ENCODE data around the gene LSMEM2.
A peak's percentile ranks its signal among the peaks of the same experiment; 100 is the strongest.

Gene LSMEM2

DNA sequence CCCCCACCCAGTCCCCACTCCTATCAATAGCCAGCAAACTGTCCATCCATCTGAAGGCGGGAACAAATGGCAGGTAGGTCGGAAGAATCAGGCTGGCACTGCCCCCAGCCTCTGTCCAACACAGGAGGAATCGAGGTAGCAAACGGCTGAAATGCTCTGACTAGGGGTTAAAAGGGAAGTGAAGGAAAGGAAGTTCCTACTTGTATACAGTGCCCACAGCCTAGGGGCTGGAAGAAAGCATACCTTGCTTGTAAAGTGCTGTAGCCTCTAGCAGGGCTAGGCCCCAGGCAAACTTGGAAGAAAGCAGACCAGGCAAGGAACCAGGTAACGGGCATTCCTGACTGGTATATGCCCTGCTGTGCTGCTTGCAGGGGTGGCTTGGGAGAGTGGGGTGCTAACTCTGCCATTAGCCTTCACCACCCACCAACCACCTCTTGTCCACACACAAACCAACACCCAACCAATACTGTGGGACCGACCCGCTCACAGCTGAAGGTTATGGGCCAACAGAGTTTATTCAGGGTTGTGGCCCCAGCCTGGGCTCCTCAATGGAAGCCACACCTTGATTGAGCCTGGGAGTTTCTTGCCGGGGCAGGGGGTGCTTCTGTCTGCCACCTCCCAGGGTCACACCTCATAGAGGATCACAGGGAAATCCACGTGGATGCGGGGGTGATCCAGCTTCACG lies 46.8 kb downstream of the LSMEM2 start:
- no peaks in the 10 kb centered on the region for H3K9me2 ChIP-seq (replicated peaks; ENCODE audit: insufficient read depth, low read length)
- no peak overlapping the region for H3K9ac ChIP-seq (ENCODE audit: low read length)
- peaks cover 12% of the 10 kb centered on the region for H3F3A ChIP-seq (ENCODE audit: insufficient read depth)
- no peak overlapping the region for H3K4me3 ChIP-seq (ENCODE audit: insufficient read depth, low read length, poor library complexity, severe bottlenecking)
- no peak overlapping the region for H3K4me2 ChIP-seq (ENCODE audit: low read depth, low read length, poor library complexity, severe bottlenecking)
- H3K36me3 ChIP-seq (ENCODE audit: low read length), result peaks cover 1% of the 10 kb centered on the region; the same call in 1 of the 2 replicates
- no peak overlapping the region for H2AFZ ChIP-seq (ENCODE audit: low read depth, low read length, severe bottlenecking)
- no peak overlapping the region for H3K27ac ChIP-seq (ENCODE audit: low read depth, low read length)
- no peak for TF ChIP-seq EZH2phosphoT487 (conservative IDR thresholded peaks at IDR 0.05; ENCODE audit: low read length)
- TF ChIP-seq, protein P1, sequence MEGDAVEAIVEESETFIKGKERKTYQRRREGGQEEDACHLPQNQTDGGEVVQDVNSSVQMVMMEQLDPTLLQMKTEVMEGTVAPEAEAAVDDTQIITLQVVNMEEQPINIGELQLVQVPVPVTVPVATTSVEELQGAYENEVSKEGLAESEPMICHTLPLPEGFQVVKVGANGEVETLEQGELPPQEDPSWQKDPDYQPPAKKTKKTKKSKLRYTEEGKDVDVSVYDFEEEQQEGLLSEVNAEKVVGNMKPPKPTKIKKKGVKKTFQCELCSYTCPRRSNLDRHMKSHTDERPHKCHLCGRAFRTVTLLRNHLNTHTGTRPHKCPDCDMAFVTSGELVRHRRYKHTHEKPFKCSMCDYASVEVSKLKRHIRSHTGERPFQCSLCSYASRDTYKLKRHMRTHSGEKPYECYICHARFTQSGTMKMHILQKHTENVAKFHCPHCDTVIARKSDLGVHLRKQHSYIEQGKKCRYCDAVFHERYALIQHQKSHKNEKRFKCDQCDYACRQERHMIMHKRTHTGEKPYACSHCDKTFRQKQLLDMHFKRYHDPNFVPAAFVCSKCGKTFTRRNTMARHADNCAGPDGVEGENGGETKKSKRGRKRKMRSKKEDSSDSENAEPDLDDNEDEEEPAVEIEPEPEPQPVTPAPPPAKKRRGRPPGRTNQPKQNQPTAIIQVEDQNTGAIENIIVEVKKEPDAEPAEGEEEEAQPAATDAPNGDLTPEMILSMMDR (IDR thresholded peaks at IDR 0.05; ENCODE audit: insufficient read depth, low read length, poor library complexity, severe bottlenecking), result no peak
- H4K20me1 ChIP-seq (ENCODE audit: low read depth, low read length), result no peaks in the 10 kb centered on the region
- no peaks in the 10 kb centered on the region for H3K27me3 ChIP-seq (ENCODE audit: low read length)
- H3K9me3 ChIP-seq (ENCODE audit: insufficient read depth, low read length), result no peaks in the 10 kb centered on the region
- peaks cover 13% of the 10 kb centered on the region for H3K79me2 ChIP-seq (ENCODE audit: insufficient read depth, low read length)

GRCh38 chr3:50326182-50326541 lies 47.3 kb downstream of the LSMEM2 start:
- H3K27ac ChIP-seq (ENCODE audit: low read depth, low read length), result no peak overlapping the region
- no peak overlapping the region for H3K9ac ChIP-seq (ENCODE audit: low read length)
- H4K20me1 ChIP-seq (ENCODE audit: low read depth, low read length), result no peaks in the 10 kb centered on the region
- H3K4me2 ChIP-seq (ENCODE audit: low read depth, low read length, poor library complexity, severe bottlenecking), result no peak overlapping the region
- no peaks in the 10 kb centered on the region for H3K27me3 ChIP-seq (ENCODE audit: low read length)
- TF ChIP-seq, protein P1 (IDR thresholded peaks at IDR 0.05; ENCODE audit: insufficient read depth, low read length, poor library complexity, severe bottlenecking), result no peak
- TF ChIP-seq EZH2phosphoT487 (conservative IDR thresholded peaks at IDR 0.05; ENCODE audit: low read length), result no peak
- peaks cover 6% of the 10 kb centered on the region; the same call in 1 of the 2 replicates for H3K36me3 ChIP-seq (ENCODE audit: low read length)
- H3F3A ChIP-seq (ENCODE audit: insufficient read depth), result peaks cover 12% of the 10 kb centered on the region
- peaks cover 13% of the 10 kb centered on the region for H3K79me2 ChIP-seq (ENCODE audit: insufficient read depth, low read length)
- H3K4me3 ChIP-seq (ENCODE audit: insufficient read depth, low read length, poor library complexity, severe bottlenecking), result no peak overlapping the region
- no peak overlapping the region for H2AFZ ChIP-seq (ENCODE audit: low read depth, low read length, severe bottlenecking)
- no peaks in the 10 kb centered on the region for H3K9me3 ChIP-seq (ENCODE audit: insufficient read depth, low read length)
- no peaks in the 10 kb centered on the region for H3K9me2 ChIP-seq (replicated peaks; ENCODE audit: insufficient read depth, low read length)

DNA sequence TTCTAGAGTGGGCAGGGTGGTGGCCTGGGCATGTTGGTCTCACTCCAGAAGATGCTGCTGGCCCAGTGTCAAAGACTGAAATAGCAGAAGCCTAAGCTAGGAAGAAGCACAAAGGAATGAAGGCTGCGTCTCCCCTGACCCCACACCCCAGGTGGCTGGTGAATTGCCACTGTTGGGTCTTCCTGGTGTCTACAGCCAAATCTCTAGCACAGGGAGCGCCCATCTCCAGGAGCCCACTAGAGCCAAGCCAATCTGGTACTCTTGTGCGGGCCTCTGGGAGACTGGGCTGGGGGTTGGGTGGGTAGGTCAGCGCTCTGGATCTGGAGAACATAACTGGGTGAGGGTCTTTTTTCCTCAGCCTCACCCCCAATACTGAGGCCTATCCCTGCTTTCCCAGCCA lies 48.2 kb downstream of the LSMEM2 start:
- Histone ChIP-seq H3K79me2 (ENCODE audit: insufficient read depth, low read length) (peaks cover 13% of the 10 kb centered on the region), H3K4me3 (ENCODE audit: insufficient read depth, low read length, poor library complexity, severe bottlenecking) (peak overlapping the region; percentile 86), H2AFZ (ENCODE audit: low read depth, low read length, severe bottlenecking) (no peak overlapping the region), H3K4me2 (ENCODE audit: low read depth, low read length, poor library complexity, severe bottlenecking) (peak overlapping the region; percentile 70), H3K9ac (ENCODE audit: low read length) (peak overlapping the region; percentile 91), H3K9me3 (ENCODE audit: insufficient read depth, low read length) (no peaks in the 10 kb centered on the region), H3K27ac (ENCODE audit: low read depth, low read length) (no peak overlapping the region), H3K36me3 (ENCODE audit: low read length) (peaks cover 6% of the 10 kb centered on the region; the same call in 1 of the 2 replicates), H3K9me2 (replicated peaks; ENCODE audit: insufficient read depth, low read length) (no peaks in the 10 kb centered on the region), H4K20me1 (ENCODE audit: low read depth, low read length) (no peaks in the 10 kb centered on the region), H3K27me3 (ENCODE audit: low read length) (no peaks in the 10 kb centered on the region), H3F3A (ENCODE audit: insufficient read depth) (peaks cover 12% of the 10 kb centered on the region)
- TF ChIP-seq, protein P1 (IDR thresholded peaks at IDR 0.05; ENCODE audit: insufficient read depth, low read length, poor library complexity, severe bottlenecking), result no peak
- no peak for TF ChIP-seq EZH2phosphoT487 (conservative IDR thresholded peaks at IDR 0.05; ENCODE audit: low read length)
